ENCODE data around the gene LHX2.

DNA sequence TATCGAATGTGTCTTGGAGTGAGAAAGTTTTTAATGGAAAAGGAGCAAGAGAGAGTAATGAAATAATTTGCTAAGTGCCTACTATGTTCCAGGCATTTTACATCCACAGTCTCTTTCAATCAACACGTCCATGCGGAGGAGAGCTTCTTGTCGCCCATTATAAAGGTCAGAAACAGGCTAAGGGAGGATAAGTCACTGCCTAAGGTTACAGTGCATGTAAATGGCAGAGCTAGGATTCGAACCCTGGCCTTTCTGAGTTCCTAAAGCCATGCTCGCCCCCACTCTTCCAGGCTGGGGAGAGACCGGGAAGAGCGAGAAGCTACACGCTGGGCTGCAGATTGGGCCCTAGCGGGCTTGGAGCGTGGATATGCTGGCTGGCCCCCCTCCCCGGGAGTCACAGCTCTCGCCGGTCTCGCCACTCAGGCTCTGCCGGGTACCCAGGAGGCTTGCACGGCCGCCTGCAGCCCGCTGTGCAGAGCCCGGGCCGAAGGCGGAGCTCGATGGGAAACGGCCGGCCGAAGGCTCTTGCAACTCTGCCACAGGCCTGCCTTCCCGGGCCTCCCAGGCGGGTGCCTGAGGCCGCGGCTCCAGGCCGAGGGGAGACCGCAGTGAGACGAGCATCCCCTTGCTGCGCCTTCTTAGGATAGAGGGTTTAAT is 775 bp upstream of the LHX2 start:
- TF ChIP-seq, protein P1, sequence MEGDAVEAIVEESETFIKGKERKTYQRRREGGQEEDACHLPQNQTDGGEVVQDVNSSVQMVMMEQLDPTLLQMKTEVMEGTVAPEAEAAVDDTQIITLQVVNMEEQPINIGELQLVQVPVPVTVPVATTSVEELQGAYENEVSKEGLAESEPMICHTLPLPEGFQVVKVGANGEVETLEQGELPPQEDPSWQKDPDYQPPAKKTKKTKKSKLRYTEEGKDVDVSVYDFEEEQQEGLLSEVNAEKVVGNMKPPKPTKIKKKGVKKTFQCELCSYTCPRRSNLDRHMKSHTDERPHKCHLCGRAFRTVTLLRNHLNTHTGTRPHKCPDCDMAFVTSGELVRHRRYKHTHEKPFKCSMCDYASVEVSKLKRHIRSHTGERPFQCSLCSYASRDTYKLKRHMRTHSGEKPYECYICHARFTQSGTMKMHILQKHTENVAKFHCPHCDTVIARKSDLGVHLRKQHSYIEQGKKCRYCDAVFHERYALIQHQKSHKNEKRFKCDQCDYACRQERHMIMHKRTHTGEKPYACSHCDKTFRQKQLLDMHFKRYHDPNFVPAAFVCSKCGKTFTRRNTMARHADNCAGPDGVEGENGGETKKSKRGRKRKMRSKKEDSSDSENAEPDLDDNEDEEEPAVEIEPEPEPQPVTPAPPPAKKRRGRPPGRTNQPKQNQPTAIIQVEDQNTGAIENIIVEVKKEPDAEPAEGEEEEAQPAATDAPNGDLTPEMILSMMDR (IDR thresholded peaks at IDR 0.05): no peak
- no peak for TF ChIP-seq POLR2A (IDR thresholded peaks at IDR 0.05)
